Measurements from ENCODE around the gene ACSL1.

GRCh38 chr4:184790826-184791225 lies 34.9 kb downstream of the ACSL1 start:
- TF ChIP-seq ZFX (IDR thresholded peaks at IDR 0.05) = no peak
- no peak for TF ChIP-seq CTCF (conservative IDR thresholded peaks at IDR 0.05)
